Activated CD8-positive, alpha-beta memory T cell treated with anti-CD3 and anti-CD28 coated beads, Interleukin-2, amount 10 ng/mL, durations not matched to agents 7 days and 5 days (primary cell): ENCODE measurements around the gene ZFAND2A. TPM values are rescaled to one million over a fixed set of nuclear protein-coding genes. Genes with fewer than 3 reads are reported as not detected.

Source experiments
- ATAC-seq: fragments of 150-1000 bp; cut with Tn5 transposase; one replicate; pipeline ENCODE4 v1.10.0; 2021; ENCODE audit warnings: moderate library complexity
- CTCF ChIA-PET: fragments of 350-600 bp; sonication (Branson Sonifier 250); formaldehyde crosslinking; loops from one replicate; lab custom pipeline; 2021; ENCODE audit warnings: antibody characterized with exemption; lab: Charles Lee
- DNase-seq: peaks from one replicate; pipeline ENCODE4 v3.0.0-alpha.2; 2020
- H3K27ac Mint-ChIP-seq: one replicate; pipeline ENCODE4 v1.8.0; 2021; ENCODE audit warnings: mild to moderate bottlenecking, mixed read lengths
- H3K27me3 Mint-ChIP-seq: one replicate; pipeline ENCODE4 v1.8.0; 2021; ENCODE audit warnings: mixed read lengths
- H3K36me3 Mint-ChIP-seq: one replicate; pipeline ENCODE4 v1.8.0; 2021; ENCODE audit warnings: mild to moderate bottlenecking, mixed read lengths
- H3K4me1 Mint-ChIP-seq: one replicate; pipeline ENCODE4 v1.8.0; 2021; ENCODE audit warnings: mixed read lengths
- H3K4me3 Mint-ChIP-seq: one replicate; pipeline ENCODE4 v1.8.0; 2021; ENCODE audit warnings: mild to moderate bottlenecking, moderate library complexity, mixed read lengths
- H3K9me3 Mint-ChIP-seq: one replicate; pipeline ENCODE4 v1.8.0; 2022; ENCODE audit warnings: low read depth, mixed read lengths
- total RNA-seq, 2 experiments: library from RNA; stranded (reverse); gene quantifications; one replicate each; pipeline ENCODE4 v1.2.3, GENCODE V29; 2021

The ZFAND2A gene
- total RNA-seq, 2 experiments from 2014 or later: 23.8 to 23.9 TPM

GRCh38 chr7:1103009-1103788, 56.8 kb downstream of the ZFAND2A start:
- CTCF ChIA-PET: interaction anchor here (0.9 to 4.5 kb wide), 9 partner anchors 9 to 110 kb away, joined by 3 to 29 read pairs (median 12); partner anchors contain the start of gene GPER1
- Mint-ChIP-seq H3K4me1 (peaks cover 28% of the 10 kb centered on the region), H3K4me3 (peak overlapping the region; percentile 60), H3K36me3 (no peaks in the 10 kb centered on the region), H3K27ac (peak overlapping the region; percentile 83), H3K27me3 (no peaks in the 10 kb centered on the region), H3K9me3 (peaks cover 1% of the 10 kb centered on the region)
- ATAC-seq (peak; percentile 79), DNase-seq (peak; percentile 67)

Other genes starting within 250 kb of the ZFAND2A start
- gene ADAP1, start 205.5 kb downstream of the ZFAND2A start, total RNA-seq: 10 to 100 TPM; 12.4 to 30.8 TPM
- gene COX19, start 184.6 kb downstream of the ZFAND2A start, total RNA-seq: 10 to 100 TPM; 18.7 to 18.9 TPM
- not detected for gene CYP2W1, start 177.0 kb downstream of the ZFAND2A start, total RNA-seq
- 1 to 10 TPM in 1 of 2 experiments, under 1 TPM in 1; 0.40 to 2.1 TPM for gene GPR146, start 115.7 kb downstream of the ZFAND2A start, total RNA-seq
- gene GPER1, start 72.1 kb downstream of the ZFAND2A start, total RNA-seq: not detected
- gene UNCX, start 72.7 kb upstream of the ZFAND2A start, total RNA-seq: not detected